ENCODE results near the gene GNRHR.
"Not testable (repeated sequence)": the region's sequence is repeated elsewhere in the genome, so short reads cannot be mapped to it uniquely, and the experiment has no call there.

The GNRHR gene

GRCh38 chr4:67727124-67727850 is 26.9 kb downstream of the GNRHR start:
- DNase-seq, result no peak

- no peak for DNase-seq
Observed at GRCh38 chr4:67725981-67726380, 28.2 kb downstream of the GNRHR start.

DNA sequence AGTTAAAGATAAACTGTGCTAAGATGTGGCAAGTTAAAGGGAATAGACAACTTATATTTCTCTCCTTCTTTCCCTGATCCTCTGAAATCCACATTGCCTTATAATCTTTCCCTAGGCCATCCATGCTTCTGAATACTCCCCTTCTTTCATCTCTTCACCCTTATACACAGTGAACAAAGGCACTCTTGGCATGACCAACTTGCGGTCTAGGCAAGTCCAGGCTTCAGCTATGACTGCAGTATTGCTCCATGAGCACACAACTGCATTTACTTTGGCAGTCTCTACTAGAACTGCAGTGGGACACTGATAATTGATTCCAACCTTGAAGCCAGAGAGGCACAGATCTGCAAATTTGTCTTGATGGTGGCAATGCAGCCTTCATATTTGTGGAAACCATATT is 29.1 kb downstream of the GNRHR start:
- no peak for DNase-seq

GRCh38 chr4:67723949-67724348 is 30.2 kb downstream of the GNRHR start:
- DNase-seq, result no peak

DNA sequence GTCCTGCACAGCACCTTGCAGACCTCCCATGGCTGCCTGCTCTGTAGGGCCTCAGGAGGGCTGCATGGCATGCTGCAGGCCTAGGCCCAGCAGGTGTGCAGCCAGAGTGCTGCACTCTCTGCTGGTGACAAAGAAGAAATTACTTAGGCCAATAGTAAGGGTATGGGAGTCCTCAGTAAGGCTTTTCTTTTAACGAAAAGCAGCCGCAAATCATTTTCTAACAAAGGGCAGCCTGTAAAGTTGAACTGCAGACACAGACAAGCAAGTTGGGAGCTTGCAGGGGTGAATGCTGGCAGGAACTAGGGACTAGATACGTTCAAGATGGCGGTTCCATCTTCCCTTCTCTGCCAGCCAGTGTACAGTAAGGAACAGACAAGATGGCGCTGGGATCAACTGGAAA is 30.8 kb downstream of the GNRHR start:
- DNase-seq, result no peak

DNA sequence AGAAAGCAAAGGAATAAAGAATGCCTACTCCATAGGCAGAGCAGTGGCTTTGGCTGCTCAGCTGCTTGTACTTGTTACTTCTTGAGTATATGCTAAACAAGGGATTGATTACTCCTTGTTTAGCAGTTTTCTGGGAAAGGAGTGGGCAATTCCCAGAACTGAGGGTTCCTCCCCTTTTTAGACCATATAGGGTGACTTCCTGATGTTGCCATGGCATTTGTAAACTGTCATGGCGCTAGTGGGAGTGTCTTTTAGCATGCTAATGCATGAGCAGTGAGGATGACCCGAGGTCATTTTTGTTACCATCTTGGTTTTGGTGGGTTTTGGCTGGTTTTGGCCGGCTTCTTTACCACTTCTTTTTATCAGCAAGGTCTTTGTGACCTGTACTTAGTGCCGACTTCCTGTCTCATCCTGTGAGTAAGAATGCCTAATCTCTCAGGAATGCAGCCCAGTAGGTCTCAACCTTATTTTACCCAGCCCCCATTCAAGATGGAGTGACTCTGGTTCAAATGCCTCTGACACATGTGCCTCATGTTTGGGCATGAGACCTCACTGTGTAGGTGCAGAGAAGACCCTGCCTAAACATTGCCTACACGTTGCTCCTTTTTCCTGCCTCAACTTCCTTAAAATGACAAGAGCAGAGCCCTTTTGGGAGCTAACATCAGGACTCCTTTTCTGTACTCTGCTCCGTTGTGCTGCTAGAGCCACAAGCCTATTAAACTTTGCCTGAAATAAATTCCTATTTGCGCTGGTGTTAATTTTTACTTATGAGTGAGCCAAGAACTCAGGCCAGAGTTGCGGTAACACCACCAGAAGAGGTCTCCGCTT is 32.2 kb downstream of the GNRHR start:
- no peak for DNase-seq

GRCh38 chr4:67721315-67721769 is 32.8 kb downstream of the GNRHR start:
- no peak for DNase-seq

DNA sequence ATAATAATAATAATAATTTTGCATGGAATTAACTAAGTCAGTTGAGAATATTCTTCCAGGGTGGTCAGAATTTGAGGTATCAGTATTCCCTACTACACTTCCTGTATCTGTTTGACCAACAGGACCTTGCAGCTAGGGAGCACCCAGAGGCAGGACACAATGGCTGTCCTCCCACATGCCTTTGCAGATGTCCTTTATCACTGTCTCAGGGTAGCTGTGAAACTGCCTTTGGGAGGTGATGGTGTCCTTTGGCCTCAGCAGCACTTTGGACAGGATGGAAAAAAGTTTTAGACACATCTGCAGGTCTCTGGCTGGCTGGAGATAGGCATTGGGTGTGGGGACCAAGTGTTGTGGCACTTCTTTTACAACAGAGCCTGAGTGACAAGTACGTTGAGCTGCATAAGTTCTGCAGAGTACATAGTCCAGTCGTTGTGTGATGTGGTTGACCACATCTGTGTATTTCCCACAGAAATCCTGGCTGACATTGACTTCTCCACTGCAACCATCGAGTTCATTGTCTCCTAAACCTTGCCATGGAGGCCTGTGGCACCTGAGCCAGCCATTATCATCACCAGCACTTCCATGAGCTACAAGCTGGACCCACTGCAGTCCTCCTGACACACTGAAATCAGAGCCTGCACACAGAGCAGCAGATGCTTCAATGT is 34.1 kb downstream of the GNRHR start:
- no peak for DNase-seq

DNA sequence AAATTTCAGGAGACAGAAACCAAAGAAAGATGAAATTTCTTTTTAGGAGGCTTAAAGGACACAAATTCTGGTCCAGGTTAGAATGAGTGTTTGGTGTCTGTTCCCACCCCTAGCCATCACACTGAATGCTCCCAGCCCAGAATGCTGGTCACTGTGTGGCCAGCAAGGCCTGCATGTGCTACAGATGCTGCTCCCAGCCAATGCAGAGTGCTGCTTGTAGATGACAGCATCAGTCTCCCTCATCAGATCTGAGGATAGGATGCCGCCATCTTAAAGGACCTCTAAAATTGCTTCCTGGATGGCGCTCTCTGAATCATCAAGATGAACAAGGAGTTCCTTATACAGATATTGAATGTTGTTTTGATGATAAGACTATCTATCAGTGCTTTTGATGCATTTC is 35.3 kb downstream of the GNRHR start:
- no peak for DNase-seq

GRCh38 chr4:67717586-67717985 is 36.6 kb downstream of the GNRHR start:
- DNase-seq, result no peak

DNA sequence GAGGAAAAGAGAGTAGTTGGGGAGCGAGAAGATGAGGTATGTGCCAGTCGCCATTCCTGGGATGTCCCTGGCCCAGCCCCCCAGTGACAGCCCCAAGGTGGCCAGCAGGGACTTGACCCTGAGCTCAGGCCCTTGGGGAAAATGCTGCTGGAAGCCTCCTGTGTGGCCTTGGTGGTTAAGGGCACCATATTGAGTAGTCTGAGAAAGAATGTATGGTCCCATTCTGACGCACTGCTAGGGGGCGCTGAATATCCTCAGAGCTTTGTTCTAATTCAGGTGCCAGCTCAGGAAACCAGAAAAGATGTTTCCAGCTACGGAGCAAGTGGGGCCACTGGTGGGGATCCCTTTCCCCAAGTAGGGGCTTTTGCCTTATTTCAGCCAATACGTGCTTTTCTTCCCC is 39.2 kb downstream of the GNRHR start:
- DNase-seq, result no peak

- no peak for DNase-seq
Observed at GRCh38 chr4:67714248-67714583, 40.0 kb downstream of the GNRHR start.

DNA sequence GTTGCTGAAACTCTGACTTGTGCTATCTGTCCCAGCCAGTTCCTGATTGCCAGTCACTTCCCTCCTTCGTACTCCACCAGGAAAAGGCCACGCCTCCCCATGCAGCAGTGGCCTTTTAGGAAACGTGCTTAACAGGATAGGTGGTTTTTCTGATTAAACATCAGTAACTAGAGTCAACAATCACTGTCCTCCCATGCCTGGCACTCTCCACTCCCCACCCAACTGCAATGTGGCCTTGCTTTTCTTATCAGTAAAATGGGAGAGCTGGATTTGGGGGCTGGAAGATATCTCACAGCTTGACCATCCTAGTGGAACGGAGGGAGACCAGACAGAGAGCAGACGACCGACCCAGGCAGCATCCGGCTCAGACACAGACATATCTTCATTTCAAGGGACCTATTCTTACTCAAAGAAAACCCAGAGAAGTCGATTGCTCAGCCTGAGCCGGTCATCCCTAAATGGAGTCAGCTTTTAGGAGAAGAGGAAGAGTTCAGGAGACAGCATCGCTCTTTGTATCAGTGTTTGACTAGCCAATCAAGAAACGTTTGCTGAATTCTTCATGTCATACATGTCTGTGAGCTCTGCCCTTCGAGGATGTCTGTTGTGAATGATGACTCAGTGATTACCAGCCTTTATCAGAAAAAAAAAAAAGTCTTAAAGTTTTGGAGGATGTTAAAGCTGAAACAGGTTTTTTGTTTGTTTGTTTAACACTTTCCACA is 40.5 kb downstream of the GNRHR start:
- DNase-seq, result no peak

DNA sequence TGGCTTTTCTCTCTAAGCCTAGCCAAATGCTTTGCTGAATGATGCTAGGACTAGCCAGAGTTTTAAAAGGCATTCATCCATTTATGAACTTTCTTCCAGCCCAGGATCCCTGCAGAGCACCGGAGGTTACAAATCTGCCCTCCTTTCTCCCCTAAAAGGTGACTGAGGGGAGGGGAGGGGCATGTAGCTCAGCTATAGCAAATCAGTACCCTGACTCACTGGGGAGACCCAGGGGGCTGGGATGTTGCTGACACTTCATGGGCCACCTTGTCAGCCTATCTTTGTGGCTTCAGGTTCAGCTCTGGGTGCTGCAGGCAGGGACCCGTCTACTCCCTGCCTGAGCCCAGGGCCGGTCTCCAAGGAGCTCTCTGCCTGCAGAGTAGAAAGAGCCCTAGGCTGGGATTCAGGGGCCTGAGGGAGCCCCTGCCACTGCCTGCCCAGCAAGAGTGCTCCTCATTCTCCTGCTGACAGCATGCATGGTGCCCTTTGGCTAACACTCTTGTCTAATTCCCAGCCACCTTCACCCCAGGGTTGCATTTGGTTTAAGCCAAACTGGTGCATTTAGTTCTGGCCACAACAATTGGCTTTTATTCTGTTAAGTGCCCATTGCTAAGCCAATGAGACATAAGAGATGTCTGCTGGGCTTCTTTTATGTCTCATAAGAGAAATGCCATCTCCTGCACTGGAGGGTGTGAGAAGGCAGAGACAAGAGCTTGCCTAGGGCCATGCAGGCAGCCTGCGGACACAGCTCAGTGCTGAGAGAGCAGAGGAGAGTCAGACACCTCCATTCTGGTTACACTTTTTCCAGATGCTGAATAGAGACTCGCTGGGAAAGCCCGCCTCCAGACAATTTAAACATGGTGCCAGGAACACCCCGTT is 41.3 kb downstream of the GNRHR start:
- no peak for DNase-seq

GRCh38 chr4:67712000-67712625 is 42.1 kb downstream of the GNRHR start:
- peak in 1 of 3 experiments; percentile 55 for DNase-seq

DNA sequence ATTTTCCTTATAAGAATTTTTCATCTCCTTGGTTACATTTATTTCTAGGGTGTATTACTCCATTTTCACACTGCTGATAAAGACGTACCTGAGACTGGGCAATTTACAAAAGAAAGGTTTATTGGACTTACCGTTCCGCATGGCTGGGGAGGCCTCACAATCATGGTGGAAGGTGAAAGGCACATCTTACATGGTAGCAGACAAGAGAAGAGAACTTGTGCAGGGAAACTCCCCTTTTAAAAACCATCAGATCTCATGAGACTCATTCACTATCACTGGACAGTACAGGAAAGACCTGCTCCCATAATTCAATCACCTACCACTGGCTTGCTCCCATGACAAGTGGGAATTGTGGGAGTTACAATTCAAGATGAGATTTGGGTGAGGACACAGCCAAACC is 47.5 kb downstream of the GNRHR start:
- DNase-seq, result not testable (repeated sequence)

DNA sequence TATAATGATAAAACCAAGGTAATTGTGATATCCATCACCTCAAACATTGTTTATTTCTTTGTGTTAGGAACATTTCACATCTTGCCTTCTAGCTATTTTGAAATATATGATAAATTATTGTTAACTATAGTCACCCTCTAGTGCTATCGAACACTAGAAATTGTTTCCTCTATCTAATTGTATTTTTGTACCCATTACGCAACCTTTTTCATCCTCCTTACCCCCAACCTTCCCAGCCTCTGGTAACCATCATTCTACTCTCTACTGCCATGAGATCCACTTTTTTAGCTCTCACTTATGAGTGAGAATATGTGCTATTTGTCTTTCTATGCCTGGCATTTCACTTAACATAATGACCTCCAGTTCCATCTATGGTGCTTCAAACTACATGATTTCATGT is 49.3 kb downstream of the GNRHR start:
- DNase-seq, result no peak

DNA sequence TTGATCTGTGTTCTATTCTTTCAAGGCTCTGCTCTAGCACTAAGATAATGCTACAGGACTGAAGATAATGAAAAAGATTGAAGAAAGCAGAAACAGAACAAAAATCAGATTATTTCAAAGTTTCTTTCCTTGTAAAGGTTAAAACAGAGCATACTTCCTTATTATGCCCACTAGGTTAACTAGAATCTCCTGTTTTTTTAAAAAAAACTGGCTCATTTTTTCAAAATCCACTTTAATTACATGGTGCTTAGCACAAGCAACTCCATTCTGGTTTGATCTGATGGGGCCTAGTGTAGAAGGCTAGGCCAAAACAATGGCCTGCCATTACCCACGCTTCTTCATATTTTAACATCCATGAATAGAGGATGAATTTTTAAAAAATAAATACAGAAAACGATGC is 52.0 kb downstream of the GNRHR start:
- DNase-seq, result no peak

DNA sequence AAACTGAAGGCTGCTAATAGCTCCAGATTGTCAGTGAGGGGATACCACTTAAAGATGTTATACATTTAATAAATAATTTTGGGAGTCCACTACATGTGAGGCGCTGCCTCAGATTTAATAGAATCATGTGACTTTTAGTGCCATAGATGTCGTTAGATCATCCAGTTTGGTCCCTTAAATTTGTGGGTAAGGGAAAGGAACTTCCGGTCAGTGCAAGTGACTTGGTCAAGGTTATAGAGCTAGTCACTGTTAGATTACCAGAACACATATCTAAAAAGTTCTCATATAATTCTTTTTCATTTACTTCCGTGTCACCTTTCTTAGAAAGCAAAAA is 52.7 kb downstream of the GNRHR start:
- peak in 1 of 3 experiments; percentile 55 for DNase-seq

- DNase-seq, result peak; percentile 93 to 98 (median 98)
Observed at GRCh38 chr4:67700738-67701516, 53.3 kb downstream of the GNRHR start, which contains the start of gene UBA6. Gene UBA6, minus strand, starts transcription at chr4:67701155. Its CDS starts 36 bp downstream, at chr4:67701119.

Data from NCI-H1417 (cell line).